ENCODE data around the gene TOMT.

The TOMT gene

DNA sequence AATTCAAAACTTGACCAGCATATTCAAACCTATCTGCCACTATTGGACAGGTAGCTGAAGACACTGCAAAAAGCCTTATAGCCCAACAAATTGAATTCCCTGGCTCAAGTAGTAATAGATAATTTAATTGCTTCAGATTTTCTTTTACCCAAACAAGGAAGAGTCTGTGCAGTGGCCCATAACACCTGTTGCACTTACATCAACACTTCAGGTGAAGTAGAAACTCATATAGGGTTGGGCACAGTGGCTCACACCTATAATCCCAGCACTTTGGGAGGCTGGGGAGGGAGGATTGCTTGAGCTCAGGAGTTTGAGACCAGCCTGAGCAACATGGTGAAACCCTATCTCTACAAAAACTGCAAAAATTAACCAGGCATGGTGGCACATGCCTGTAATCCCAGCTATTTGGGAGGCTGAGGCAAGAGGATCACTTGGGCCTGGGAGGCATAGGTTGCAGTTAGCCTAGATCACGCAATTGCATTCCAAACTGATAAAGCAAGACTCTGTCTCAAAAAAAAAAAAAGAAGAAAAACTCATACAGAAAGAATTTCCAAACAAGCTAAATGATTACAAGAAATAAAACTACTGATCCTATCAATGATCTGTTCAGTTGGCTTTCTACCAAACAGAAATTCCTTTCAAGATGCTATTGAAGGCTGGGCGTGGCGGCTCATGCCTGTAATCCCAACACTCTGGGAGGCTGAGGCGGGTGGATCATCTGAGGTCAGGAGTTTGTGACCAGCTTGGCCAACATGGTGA lies 39.3 kb downstream of the TOMT start:
- TF ChIP-seq FOXP2 (optimal IDR thresholded peaks at IDR 0.05; ENCODE audit: borderline replicate concordance, extremely low read depth, extremely low read length, insufficient read depth) = no peak
- TF ChIP-seq SIN3A (IDR thresholded peaks at IDR 0.05; ENCODE audit: borderline replicate concordance, insufficient read depth, low read length) = no peak
- no peak for TF ChIP-seq POLR2AphosphoS5 (IDR thresholded peaks at IDR 0.05; ENCODE audit: low read depth, low read length)
- TF ChIP-seq, protein P1, sequence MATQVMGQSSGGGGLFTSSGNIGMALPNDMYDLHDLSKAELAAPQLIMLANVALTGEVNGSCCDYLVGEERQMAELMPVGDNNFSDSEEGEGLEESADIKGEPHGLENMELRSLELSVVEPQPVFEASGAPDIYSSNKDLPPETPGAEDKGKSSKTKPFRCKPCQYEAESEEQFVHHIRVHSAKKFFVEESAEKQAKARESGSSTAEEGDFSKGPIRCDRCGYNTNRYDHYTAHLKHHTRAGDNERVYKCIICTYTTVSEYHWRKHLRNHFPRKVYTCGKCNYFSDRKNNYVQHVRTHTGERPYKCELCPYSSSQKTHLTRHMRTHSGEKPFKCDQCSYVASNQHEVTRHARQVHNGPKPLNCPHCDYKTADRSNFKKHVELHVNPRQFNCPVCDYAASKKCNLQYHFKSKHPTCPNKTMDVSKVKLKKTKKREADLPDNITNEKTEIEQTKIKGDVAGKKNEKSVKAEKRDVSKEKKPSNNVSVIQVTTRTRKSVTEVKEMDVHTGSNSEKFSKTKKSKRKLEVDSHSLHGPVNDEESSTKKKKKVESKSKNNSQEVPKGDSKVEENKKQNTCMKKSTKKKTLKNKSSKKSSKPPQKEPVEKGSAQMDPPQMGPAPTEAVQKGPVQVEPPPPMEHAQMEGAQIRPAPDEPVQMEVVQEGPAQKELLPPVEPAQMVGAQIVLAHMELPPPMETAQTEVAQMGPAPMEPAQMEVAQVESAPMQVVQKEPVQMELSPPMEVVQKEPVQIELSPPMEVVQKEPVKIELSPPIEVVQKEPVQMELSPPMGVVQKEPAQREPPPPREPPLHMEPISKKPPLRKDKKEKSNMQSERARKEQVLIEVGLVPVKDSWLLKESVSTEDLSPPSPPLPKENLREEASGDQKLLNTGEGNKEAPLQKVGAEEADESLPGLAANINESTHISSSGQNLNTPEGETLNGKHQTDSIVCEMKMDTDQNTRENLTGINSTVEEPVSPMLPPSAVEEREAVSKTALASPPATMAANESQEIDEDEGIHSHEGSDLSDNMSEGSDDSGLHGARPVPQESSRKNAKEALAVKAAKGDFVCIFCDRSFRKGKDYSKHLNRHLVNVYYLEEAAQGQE (IDR thresholded peaks at IDR 0.05; ENCODE audit: insufficient read depth in 1 of 2, low read depth in 2 of 2, low read length in 2 of 2) = no peak
- no peak for TF ChIP-seq TAF1 (IDR thresholded peaks at IDR 0.05; ENCODE audit: borderline replicate concordance, insufficient read depth, low read length)

DNA sequence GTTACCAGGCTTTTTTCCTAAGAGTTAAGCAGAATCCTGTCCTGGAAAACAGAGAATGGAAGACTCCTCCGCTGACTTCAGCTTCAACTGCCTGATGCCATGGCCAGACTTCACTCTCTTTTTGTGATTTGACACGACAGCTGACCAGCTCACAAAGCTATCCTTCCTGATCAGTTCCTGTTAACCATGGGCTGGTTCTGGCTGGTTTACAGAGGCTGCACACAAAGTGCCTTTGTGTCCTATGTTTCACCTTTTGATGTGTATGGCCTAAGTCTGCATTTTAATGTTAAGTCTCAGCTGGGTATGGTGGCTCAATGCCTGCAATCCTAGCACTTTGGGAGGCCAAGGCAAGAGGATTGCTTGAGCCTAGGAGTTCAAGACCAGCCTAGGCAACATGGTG lies 40.9 kb downstream of the TOMT start:
- TF ChIP-seq, protein P1 (IDR thresholded peaks at IDR 0.05; ENCODE audit: insufficient read depth in 1 of 2, low read depth in 2 of 2, low read length in 2 of 2) = no peak
- TF ChIP-seq POLR2AphosphoS5 (IDR thresholded peaks at IDR 0.05; ENCODE audit: low read depth, low read length) (no peak), SIN3A (IDR thresholded peaks at IDR 0.05; ENCODE audit: borderline replicate concordance, insufficient read depth, low read length) (no peak), FOXP2 (optimal IDR thresholded peaks at IDR 0.05; ENCODE audit: borderline replicate concordance, extremely low read depth, extremely low read length, insufficient read depth) (no peak), TAF1 (IDR thresholded peaks at IDR 0.05; ENCODE audit: borderline replicate concordance, insufficient read depth, low read length) (no peak)

DNA sequence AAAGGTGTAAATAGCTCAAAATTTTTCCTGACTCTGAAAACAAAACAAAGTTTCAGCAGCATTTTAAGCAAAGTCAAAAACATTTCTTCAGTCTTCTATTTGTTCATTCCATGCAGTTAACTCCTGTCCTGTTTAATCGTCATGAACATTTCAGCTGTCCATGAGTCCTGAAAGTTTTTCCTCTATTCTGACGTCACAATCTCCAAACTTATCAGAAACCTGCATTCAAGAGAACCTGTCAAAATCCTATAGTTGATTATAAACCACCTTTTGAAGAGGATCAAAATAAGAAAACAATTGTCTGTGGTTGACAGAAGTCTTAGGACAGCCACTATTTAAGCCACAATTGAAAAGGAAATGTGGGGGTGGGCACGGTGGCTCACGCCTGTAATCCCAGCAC lies 45.2 kb downstream of the TOMT start:
- TF ChIP-seq FOXP2 (optimal IDR thresholded peaks at IDR 0.05; ENCODE audit: borderline replicate concordance, extremely low read depth, extremely low read length, insufficient read depth) (no peak), POLR2AphosphoS5 (IDR thresholded peaks at IDR 0.05; ENCODE audit: low read depth, low read length) (no peak), SIN3A (IDR thresholded peaks at IDR 0.05; ENCODE audit: borderline replicate concordance, insufficient read depth, low read length) (no peak), TAF1 (IDR thresholded peaks at IDR 0.05; ENCODE audit: borderline replicate concordance, insufficient read depth, low read length) (no peak)
- TF ChIP-seq, protein P1 (IDR thresholded peaks at IDR 0.05; ENCODE audit: insufficient read depth in 1 of 2, low read depth in 2 of 2, low read length in 2 of 2) = no peak

DNA sequence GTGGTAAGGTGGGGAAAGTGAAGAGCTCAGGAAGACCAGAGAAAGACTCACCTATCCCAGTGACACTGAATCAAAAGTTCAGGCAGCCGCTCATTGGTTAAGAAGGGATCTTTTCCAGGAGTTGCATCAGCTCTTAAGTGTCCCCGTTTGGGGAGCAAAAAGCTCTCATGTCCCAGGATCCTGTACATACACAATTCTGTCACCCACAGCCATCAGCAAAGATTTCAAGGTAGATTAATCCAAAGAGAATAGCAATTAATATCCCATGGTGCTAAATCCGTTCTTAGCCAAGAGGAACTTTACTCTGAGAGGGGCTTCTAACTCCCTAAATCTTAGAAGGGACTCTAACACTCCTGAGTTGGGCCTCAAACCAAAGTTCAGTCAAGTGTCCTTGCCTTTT lies 49.1 kb downstream of the TOMT start:
- TF ChIP-seq POLR2AphosphoS5 (IDR thresholded peaks at IDR 0.05; ENCODE audit: low read depth, low read length) = no peak
- no peak for TF ChIP-seq FOXP2 (optimal IDR thresholded peaks at IDR 0.05; ENCODE audit: borderline replicate concordance, extremely low read depth, extremely low read length, insufficient read depth)
- TF ChIP-seq TAF1 (IDR thresholded peaks at IDR 0.05; ENCODE audit: borderline replicate concordance, insufficient read depth, low read length) = no peak
- no peak for TF ChIP-seq SIN3A (IDR thresholded peaks at IDR 0.05; ENCODE audit: borderline replicate concordance, insufficient read depth, low read length)
- TF ChIP-seq, protein P1 (IDR thresholded peaks at IDR 0.05; ENCODE audit: insufficient read depth in 1 of 2, low read depth in 2 of 2, low read length in 2 of 2) = no peak
